Measurements from ENCODE around the gene MMS19.
"Not testable (repeated sequence)": the region's sequence is repeated elsewhere in the genome, so short reads cannot be mapped to it uniquely, and the experiment has no call there.

MMS19 gene

GRCh38 chr10:97503406-97503805 lies 5.2 kb upstream of the MMS19 start:
- no peak for DNase-seq (ENCODE audit: low spot score)

DNA sequence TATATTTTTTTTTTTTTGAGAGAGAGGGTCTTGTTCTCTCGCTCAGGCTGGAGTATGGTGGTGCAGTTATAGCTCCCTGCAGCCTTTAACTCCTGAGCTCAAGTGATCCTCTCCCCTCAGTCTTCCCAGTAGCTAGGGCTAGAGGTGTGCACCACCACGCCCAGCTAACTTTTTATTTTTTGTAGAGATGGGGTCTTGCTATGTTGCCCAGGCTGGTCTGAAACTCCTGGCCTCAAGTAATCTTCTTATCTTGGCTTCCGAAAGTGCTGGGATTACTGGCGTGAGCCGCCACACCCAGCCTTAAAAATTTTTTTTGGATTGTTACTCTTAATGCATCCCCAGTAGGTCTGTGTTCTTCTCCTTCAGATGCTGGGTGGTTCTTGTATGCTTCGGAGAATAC lies 4.7 kb upstream of the MMS19 start:
- DNase-seq (ENCODE audit: low spot score): no peak

DNA sequence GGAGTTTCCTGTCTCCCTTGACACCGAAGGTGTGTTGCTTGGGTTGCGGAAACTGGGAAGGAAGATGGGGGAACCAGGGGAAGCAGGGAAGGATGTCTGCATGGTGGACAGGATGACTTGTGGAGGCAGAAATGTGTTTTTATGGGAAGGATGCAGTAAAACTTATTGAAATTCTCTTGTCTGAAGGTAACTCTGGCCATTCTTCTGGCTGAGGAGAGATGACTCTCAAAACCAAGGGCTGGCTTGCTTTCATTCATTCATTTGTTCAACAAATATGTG lies 2.0 kb upstream of the MMS19 start:
- DNase-seq (ENCODE audit: low spot score): no peak

DNA sequence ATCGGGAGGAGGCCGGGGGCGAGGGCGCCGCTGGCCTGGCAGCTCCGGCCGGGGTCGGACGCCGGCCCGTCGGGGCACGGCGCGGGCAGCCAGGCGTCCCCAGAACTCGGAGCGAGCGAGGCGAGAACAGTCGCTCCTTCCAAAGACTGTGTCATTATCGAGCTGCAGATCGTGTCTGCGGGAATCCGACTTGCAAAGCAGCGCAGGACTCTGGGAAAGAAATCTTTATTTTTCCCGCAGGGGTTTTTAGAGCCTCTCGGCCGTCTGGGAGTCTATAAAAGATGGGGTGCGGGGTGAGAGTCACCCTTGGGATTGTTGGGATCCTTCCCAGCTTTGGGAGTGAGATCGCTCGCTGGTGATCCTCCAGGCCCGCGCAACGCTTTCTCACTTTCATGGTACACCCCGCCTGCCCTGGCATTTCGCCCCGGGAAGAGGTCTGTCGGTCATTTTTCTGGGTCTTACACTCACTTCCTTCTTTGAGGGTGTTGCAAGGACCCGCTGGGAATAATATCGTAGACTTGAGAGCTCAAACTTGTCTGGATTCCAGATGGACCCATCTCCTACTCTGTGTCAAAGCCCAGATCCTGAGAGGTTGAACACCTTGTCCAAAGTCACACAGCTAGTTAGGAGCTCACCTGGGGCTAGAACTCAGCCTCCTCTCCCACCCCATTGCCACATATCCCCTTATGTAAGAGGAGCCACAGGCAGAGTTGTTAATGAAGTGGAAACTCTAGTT lies 1.5 kb upstream of the MMS19 start:
- peak; percentile 56 for DNase-seq (ENCODE audit: low spot score)

GRCh38 chr10:97498841-97499560 lies 779 bp upstream of the MMS19 start, which contains the start of gene UBTD1:
UBTD1 (plus strand) TSS chr10:97498924; CDS start chr10:97499204, 280 bp downstream.
- no peak for DNase-seq (ENCODE audit: low spot score)

- DNase-seq (ENCODE audit: low spot score): peak; percentile 86
These were observed 598 bp downstream of the MMS19 start for GRCh38 chr10:97497572-97498075.

- peak; percentile 13 for DNase-seq (ENCODE audit: low spot score)
These were observed 3.2 kb downstream of the MMS19 start for GRCh38 chr10:97494863-97495506.

GRCh38 chr10:97494151-97494550 lies 4.1 kb downstream of the MMS19 start:
- no peak for DNase-seq (ENCODE audit: low spot score)

GRCh38 chr10:97490592-97490991 lies 7.6 kb downstream of the MMS19 start:
- DNase-seq (ENCODE audit: low spot score): no peak

DNA sequence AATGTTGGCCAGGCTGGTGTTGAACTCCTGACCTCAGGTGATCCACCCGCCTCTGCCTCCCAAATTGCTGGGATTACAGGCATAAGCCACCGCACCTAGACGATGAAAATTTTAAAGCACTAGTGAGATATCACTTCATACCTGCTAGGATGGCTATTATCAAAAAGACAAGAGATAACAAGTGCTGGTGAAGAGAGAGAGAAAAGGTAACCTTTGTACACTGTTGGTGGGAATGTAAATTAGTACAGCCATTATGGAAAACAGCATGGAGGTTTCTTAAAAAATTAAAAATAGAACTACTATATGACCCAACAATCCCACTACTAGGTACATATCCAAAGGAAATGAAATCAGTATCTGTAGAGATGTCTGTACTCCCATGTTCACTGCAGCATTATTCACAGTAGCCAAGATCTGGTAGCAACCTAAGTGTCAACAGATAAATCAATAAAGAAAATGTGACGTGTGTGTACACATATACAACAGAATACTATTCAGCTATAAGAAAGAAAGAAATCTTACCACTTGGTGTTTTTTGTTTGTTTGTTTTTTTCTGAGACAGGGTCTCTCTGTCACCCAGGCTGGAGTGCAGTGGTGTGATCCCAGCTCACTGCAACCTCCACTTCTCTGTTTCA lies 12.5 kb downstream of the MMS19 start:
- no peak for DNase-seq (ENCODE audit: low spot score)

DNA sequence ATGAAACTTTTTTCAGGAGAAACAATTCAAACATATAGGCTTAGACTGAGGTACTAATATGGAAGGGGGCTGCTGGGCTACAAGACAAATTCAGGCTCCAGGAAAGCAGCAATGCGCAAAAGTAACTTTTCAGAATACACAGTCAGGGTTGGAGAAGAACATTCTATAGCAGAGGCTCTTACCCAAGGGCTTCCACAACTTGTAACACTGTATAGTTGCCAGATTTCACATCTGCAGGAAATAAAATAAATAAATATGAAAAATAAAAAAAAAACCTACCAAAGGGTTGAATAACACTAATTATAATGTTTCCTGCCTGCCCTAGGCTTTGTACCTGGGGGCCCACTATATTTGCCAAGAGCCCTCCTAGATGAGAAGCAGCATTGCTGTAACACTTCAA lies 14.3 kb downstream of the MMS19 start:
- no peak for DNase-seq (ENCODE audit: low spot score)

DNA sequence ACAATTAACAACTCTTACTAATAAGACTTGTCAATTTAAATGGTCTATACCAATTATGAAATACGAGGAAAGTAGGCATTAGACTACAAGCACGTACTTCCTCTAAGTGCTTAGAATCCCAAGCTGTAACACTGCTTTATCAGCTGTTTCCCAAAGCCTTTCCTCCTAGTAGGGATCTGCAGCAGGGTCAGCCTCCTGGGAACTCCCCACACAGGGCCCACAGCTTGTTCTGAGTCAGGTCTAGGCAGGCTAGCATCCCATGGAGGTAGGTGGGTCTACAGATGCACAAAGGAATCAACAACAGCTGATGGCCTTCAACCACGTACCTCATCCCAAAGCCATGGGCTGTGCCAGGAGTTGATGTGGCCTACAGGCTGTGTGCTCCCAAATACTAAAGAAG lies 14.7 kb downstream of the MMS19 start:
- peak; percentile 22 for DNase-seq (ENCODE audit: low spot score)

GRCh38 chr10:97482381-97482780 lies 15.8 kb downstream of the MMS19 start:
- no peak for DNase-seq (ENCODE audit: low spot score)

DNA sequence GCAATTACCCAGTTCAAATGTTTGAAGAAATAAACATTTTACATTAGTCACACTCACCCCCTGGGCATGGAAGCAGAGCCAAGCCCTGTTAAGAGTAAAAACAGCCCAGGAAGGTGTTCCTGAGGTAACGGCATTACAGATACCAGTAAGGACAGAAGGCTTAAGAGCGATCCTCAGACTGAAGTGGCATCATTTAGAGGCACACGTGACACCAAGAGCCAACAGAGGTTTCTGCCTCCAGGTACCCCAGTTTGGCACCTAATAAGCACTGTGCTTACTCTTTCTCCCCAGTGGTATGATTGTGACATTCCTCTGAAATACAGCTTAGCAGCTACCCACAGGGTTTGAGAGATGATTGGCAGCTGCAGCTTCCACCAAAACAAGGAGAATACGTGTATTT lies 17.2 kb downstream of the MMS19 start:
- DNase-seq (ENCODE audit: low spot score): no peak

DNA sequence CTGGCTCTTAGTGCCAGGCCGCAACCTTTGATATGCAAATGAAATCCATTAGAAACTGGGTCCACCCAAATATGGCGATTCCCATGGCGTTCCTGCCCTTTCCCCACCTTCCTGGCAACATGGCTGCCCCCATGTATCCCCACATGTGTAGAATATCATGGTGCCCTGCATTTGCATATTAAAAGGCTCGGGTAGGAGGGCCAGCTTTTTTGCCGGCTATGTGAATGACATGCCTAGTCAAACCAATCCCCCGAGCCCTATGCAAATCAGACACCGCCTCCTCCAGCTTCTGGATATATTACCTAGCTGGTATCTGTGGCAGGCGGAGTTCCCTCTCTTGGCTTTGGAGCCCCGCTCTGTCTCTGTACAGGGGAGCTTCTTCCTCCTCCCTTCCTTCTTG lies 18.3 kb downstream of the MMS19 start:
- DNase-seq (ENCODE audit: low spot score): no peak

GRCh38 chr10:97479410-97479809 lies 18.8 kb downstream of the MMS19 start:
- DNase-seq (ENCODE audit: low spot score): not testable (repeated sequence)

- DNase-seq (ENCODE audit: low spot score): no peak
These were observed 22.2 kb downstream of the MMS19 start for GRCh38 chr10:97475936-97476594.

- no peak for DNase-seq (ENCODE audit: low spot score)
These were observed 23.3 kb downstream of the MMS19 start for GRCh38 chr10:97474918-97475317.

DNA sequence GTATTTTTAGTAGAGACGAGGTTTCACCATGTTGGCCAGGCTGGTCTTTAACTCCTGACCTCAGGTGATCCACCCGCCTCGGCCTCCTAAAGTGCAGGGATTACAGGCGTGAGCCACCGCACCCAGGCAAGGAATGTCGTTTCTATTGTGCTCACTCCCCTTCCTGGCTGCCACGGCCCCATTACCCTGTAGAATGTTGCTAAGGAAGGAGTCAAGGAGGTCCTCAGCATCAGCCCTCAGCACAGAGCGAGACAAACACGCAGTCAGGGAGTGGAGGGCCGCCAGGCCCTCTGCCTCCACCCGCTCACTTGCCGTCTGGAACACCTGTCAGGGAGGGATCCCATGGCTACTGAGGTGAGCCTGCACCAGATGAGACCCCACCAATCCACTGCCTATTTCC lies 29.4 kb downstream of the MMS19 start:
- not testable (repeated sequence) for DNase-seq (ENCODE audit: low spot score)

DNA sequence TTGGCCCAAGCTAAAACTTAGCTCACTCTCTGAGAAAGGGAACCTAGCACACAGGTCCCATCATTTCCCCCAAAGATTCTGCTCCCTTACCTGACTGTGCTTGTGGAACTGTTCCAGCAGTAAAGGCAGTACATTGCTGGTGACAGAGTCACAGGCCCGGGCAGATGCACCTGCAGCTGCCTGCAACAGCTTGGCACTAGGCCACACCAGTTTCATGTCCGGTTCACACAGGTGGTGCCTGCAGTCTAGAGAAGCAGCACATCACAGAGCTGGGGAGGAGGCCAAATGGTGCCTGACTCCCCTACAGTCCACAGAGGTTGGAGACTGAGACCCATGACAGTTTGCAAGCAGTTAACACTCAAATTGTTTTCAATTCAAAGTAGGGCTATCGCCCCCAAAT lies 30.1 kb downstream of the MMS19 start:
- peak; percentile 25 for DNase-seq (ENCODE audit: low spot score)

- peak; percentile 86 for DNase-seq (ENCODE audit: low spot score)
These were observed 31.5 kb downstream of the MMS19 start for GRCh38 chr10:97466755-97467154.

- no peak for DNase-seq (ENCODE audit: low spot score)
These were observed 32.2 kb downstream of the MMS19 start for GRCh38 chr10:97465982-97466381.

Measured in kidney tubule cell (primary cell).